AG10803 (cell line): Measurements from ENCODE around the gene PIP5K1A.

Experiments used
- DNase-seq: peaks from one replicate; pipeline ENCODE4 v3.0.0; 2010; ENCODE audit warnings: low read depth
- H3K4me3 ChIP-seq: 2 replicates; pipeline ENCODE4 v1.5.1; 2011; ENCODE audit warnings: mild to moderate bottlenecking, low read length, control low read depth
- TF ChIP-seq, protein P1 (sequence below): conservative IDR thresholded peaks from 2 replicates; pipeline ENCODE4 v1.5.1; 2011; ENCODE audit warnings: mild to moderate bottlenecking, low read length, control low read depth, inconsistent platforms

Gene PIP5K1A

DNA sequence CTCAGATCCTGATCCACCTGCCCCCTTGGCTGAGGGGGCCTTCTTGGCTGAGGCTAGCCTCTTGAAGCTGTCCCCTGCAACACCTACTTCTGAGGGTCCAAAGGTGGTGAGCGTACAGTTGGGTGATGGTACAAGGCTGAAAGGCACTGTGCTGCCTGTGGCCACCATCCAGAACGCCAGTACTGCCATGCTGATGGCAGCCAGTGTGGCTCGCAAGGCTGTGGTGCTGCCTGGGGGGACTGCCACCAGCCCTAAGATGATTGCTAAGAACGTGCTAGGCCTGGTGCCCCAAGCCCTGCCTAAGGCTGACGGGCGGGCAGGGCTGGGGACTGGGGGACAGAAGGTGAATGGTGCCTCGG is 89.0 kb downstream of the PIP5K1A start:
- TF ChIP-seq, protein P1, sequence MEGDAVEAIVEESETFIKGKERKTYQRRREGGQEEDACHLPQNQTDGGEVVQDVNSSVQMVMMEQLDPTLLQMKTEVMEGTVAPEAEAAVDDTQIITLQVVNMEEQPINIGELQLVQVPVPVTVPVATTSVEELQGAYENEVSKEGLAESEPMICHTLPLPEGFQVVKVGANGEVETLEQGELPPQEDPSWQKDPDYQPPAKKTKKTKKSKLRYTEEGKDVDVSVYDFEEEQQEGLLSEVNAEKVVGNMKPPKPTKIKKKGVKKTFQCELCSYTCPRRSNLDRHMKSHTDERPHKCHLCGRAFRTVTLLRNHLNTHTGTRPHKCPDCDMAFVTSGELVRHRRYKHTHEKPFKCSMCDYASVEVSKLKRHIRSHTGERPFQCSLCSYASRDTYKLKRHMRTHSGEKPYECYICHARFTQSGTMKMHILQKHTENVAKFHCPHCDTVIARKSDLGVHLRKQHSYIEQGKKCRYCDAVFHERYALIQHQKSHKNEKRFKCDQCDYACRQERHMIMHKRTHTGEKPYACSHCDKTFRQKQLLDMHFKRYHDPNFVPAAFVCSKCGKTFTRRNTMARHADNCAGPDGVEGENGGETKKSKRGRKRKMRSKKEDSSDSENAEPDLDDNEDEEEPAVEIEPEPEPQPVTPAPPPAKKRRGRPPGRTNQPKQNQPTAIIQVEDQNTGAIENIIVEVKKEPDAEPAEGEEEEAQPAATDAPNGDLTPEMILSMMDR, result no peak
- DNase-seq, result no peak

DNA sequence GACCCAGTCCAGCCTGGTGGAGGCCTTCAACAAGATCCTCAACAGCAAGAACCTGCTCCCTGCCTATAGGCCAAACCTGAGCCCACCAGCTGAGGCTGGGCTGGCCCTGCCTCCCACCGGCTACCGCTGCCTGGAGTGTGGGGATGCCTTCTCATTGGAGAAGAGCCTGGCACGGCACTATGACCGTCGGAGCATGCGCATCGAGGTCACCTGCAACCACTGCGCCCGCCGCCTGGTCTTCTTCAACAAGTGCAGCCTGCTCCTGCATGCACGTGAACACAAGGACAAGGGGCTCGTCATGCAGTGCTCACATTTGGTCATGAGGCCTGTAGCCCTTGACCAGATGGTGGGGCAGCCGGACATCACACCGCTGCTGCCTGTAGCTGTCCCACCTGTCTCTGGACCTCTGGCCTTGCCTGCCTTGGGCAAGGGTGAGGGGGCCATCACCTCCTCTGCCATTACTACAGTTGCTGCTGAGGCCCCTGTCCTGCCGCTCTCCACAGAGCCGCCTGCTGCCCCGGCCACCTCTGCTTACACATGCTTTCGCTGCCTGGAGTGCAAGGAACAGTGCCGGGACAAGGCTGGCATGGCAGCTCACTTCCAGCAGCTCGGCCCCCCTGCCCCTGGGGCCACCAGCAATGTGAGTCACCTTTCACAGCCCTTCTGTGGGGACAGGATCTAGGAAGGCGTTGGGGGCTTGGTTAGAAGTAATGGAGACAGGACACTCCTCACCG is 89.6 kb downstream of the PIP5K1A start:
- TF ChIP-seq, protein P1, result no peak
- no peak overlapping the region for H3K4me3 ChIP-seq
- DNase-seq, result no peak

More for the DNA sequence above, 89.0 kb downstream of the PIP5K1A start:
- H3K4me3 ChIP-seq, result no peak overlapping the region

DNA sequence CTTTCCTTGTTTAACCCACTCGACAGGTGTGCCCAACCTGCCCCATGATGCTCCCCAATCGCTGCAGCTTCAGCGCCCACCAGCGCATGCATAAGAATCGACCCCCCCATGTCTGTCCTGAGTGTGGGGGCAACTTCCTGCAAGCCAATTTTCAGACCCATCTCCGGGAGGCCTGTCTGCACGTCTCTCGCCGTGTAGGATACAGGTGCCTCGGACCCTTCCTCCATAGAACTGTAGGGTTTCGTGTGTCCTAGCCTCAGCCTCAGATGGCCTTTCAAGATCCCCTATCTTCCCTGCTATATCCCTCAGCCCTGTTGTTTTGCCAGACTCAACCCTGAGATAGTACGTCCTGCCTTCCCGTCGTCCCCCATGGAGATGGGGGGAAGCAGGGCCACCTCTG is 90.2 kb downstream of the PIP5K1A start:
- TF ChIP-seq, protein P1, result no peak
- no peak for DNase-seq
- H3K4me3 ChIP-seq, result no peak overlapping the region

DNA sequence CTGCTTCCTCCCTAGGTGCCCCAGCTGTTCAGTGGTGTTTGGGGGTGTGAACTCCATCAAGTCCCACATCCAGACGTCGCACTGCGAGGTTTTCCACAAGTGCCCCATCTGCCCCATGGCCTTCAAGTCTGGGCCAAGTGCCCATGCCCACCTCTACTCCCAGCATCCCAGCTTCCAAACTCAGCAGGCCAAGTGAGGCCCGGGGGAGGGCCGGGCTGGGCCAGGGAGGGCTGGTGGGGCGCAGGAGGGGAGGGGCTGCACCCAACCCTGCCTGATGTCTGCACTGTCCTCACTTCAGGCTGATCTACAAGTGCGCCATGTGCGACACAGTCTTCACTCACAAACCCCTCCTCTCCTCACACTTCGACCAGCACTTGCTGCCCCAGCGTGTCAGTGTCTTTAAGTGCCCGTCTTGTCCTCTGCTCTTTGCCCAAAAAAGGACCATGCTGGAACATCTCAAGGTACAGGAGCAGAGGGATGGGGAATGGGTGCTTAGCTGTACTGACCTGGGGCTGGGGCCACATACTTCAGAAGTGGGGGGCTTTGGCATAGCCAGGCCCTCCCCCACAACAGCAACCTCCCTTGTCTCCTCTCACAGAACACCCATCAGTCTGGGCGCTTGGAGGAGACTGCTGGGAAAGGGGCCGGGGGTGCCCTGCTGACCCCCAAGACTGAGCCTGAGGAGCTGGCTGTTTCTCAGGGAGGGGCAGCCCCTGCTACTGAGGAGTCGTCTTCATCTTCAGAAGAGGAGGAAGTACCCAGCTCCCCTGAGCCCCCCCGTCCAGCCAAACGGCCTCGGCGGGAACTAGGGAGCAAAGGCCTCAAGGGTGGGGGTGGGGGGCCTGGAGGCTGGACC is 91.0 kb downstream of the PIP5K1A start:
- DNase-seq, result no peak
- no peak overlapping the region for H3K4me3 ChIP-seq
- TF ChIP-seq, protein P1, result no peak

DNA sequence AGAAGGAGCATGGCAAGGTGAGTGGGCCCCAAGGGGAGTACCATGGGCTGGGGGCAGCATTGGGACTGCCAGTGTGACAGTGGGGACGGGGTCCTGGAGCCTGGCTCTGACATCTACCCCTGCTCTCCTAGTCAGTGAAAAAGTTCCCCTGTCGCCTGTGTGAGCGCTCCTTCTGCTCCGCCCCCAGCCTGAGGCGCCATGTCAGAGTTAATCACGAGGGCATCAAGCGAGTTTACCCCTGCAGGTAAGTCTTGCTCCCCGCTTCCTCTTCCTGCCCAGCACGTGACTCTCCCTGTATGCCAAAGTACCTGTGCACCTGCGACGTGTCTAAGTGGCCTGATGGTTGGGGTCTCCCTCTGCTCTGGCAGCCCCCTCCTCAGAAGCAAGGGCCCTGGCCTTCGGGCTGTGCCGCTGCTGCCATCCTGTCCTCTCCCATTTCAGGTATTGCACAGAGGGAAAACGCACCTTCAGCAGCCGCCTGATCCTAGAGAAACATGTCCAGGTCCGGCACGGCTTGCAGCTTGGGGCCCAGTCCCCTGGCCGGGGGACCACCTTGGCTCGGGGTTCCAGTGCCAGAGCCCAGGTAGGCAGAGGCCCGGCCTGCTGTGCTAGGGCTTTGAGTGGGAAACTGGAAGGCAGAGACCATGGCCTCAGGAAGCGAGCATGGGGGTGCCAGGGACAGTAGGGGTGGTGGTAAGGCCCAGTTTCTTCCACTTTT is 91.8 kb downstream of the PIP5K1A start:
- TF ChIP-seq, protein P1, result no peak
- DNase-seq, result no peak
- H3K4me3 ChIP-seq, result no peak overlapping the region

DNA sequence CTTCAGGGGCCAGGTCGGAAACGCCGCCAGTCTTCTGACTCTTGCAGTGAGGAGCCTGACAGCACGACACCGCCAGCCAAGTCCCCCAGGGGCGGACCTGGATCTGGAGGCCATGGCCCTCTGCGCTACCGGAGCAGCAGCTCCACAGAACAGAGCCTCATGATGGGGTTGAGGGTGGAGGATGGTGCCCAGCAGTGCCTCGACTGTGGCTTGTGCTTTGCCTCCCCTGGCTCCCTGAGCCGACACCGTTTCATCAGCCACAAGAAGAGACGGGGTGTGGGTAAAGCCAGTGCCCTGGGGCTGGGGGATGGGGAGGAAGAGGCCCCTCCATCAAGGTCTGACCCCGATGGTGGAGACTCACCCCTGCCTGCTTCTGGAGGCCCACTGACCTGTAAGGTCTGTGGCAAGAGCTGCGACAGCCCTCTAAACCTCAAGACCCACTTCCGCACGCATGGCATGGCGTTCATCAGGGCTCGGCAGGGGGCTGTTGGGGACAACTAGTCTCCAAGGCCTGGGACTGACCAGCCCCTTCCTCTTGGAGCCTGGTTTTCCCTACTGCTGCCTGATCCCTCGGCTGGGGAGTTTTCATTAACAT is 92.5 kb downstream of the PIP5K1A start:
- no peak for DNase-seq
- H3K4me3 ChIP-seq, result no peak overlapping the region
- TF ChIP-seq, protein P1, result no peak
